Astrocyte (in vitro differentiated cells and primary cell): ENCODE measurements around the gene TSPAN19. TPM values are rescaled to one million over a fixed set of nuclear protein-coding genes. Genes with fewer than 3 reads are reported as not detected.

Source experiments
- DNase-seq: peaks from one replicate; pipeline ENCODE4 v3.0.0-alpha.2; 2010; ENCODE audit warnings: low read depth
- FAIRE-seq: peaks from 2 replicates; lab custom pipeline; 2011; peaks lifted over from hg19 to GRCh38; lab: Jason Lieb, UNC
- H2AFZ ChIP-seq: 2 replicates; pipeline ENCODE4 v1.6.0; 2012; ENCODE audit warnings: low read depth, low read length, inconsistent platforms
- H3K27ac ChIP-seq: 2 replicates; pipeline ENCODE4 v1.5.1; 2011; ENCODE audit warnings: low read depth, low read length, inconsistent platforms
- H3K27me3 ChIP-seq: 2 replicates; pipeline ENCODE4 v1.6.0; 2011; ENCODE audit warnings: low read length, inconsistent platforms; ENCODE audit not compliant: insufficient read depth
- H3K36me3 ChIP-seq: 2 replicates; pipeline ENCODE4 v1.5.1; 2011; ENCODE audit warnings: low read length, inconsistent platforms; ENCODE audit not compliant: insufficient read depth
- H3K4me1 ChIP-seq: 2 replicates; pipeline ENCODE4 v1.5.1; 2011; ENCODE audit warnings: low read length, inconsistent platforms; ENCODE audit not compliant: insufficient read depth
- H3K4me2 ChIP-seq: 2 replicates; pipeline ENCODE4 v1.6.0; 2012; ENCODE audit warnings: low read length, inconsistent platforms
- H3K4me3 ChIP-seq: 2 replicates; pipeline ENCODE4 v1.5.1; 2011; ENCODE audit warnings: low read depth, mild to moderate bottlenecking, low read length, inconsistent platforms; ENCODE audit not compliant: insufficient read depth
- H3K79me2 ChIP-seq: 2 replicates; pipeline ENCODE4 v1.6.0; 2012; ENCODE audit warnings: mild to moderate bottlenecking, low read length, inconsistent platforms; ENCODE audit not compliant: insufficient read depth
- H3K9ac ChIP-seq: 2 replicates; pipeline ENCODE4 v1.6.0; 2012; ENCODE audit warnings: mild to moderate bottlenecking, low read length, inconsistent platforms
- H3K9me3 ChIP-seq: 2 replicates; pipeline ENCODE4 v1.5.1; 2012; ENCODE audit warnings: low read depth, mild to moderate bottlenecking, low read length, inconsistent platforms; ENCODE audit not compliant: insufficient read depth
- H4K20me1 ChIP-seq: 2 replicates; pipeline ENCODE4 v1.6.0; 2012; ENCODE audit warnings: low read length, inconsistent platforms; ENCODE audit not compliant: insufficient read depth
- H3K27ac Mint-ChIP-seq: one replicate; pipeline ENCODE4 v1.8.0; 2021; ENCODE audit warnings: mild to moderate bottlenecking, mixed read lengths; ENCODE audit not compliant: unreplicated experiment
- H3K27me3 Mint-ChIP-seq: one replicate; pipeline ENCODE4 v1.8.0; 2021; ENCODE audit warnings: low read depth, mixed read lengths; ENCODE audit not compliant: unreplicated experiment
- H3K36me3 Mint-ChIP-seq: one replicate; pipeline ENCODE4 v1.8.0; 2021; ENCODE audit warnings: low read depth, mixed read lengths; ENCODE audit not compliant: unreplicated experiment
- H3K4me1 Mint-ChIP-seq: one replicate; pipeline ENCODE4 v1.8.0; 2021; ENCODE audit warnings: low read depth, mixed read lengths; ENCODE audit not compliant: unreplicated experiment
- H3K4me3 Mint-ChIP-seq: one replicate; pipeline ENCODE4 v1.8.0; 2021; ENCODE audit warnings: mild to moderate bottlenecking, moderate library complexity, mixed read lengths; ENCODE audit not compliant: unreplicated experiment
- H3K9me3 Mint-ChIP-seq: one replicate; pipeline ENCODE4 v1.8.0; 2021; ENCODE audit warnings: mild to moderate bottlenecking, mixed read lengths; ENCODE audit not compliant: unreplicated experiment
- EZH2 ChIP-seq: IDR thresholded peaks from 2 replicates; pipeline ENCODE4 v1.6.1; 2012; ENCODE audit warnings: mild to moderate bottlenecking, low read length, inconsistent platforms; ENCODE audit not compliant: insufficient read depth
- total RNA-seq: library from RNA; stranded (reverse); gene quantifications from 2 replicates; pipeline ENCODE4 v1.2.1, GENCODE V29; 2021
- TF ChIP-seq, protein P1 (sequence below): IDR thresholded peaks from 2 replicates; pipeline ENCODE4 v1.5.1; 2011; ENCODE audit warnings: low read depth, mild to moderate bottlenecking, inconsistent platforms, low read length, moderate library complexity; ENCODE audit not compliant: insufficient read depth

The TSPAN19 gene
- total RNA-seq, 1 donor from 2014 or later: not detected

DNA sequence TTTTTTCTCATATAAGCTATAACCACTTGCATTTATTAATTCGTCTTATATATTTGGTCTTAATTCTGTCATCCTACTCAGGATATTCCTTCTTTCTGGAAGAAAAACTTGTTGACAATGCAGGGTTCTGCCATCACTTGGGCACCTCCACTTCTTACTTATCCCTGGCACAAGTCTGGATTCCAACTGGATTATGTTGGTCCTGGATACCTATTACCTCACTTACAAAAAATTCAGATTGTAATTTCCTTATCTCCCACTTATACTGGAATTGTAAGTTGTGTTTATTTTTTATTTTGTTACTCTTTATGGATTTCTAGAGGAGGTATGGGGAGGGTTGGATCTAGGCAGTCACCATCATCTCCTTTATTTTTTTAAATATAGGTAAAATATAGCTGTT, 36.7 kb upstream of the TSPAN19 start:
- no peak overlapping the region for H3K9ac ChIP-seq
- peaks cover 1% of the 10 kb centered on the region for H3K27me3 Mint-ChIP-seq
- H3K27ac ChIP-seq: no peak overlapping the region
- no peaks in the 10 kb centered on the region for H3K27me3 ChIP-seq
- H2AFZ ChIP-seq: no peak overlapping the region
- H3K36me3 ChIP-seq: no peaks in the 10 kb centered on the region
- DNase-seq: peak; percentile 10
- FAIRE-seq: no peak
- no peak overlapping the region for H3K4me3 ChIP-seq
- H3K27ac Mint-ChIP-seq: no peak overlapping the region
- H3K36me3 Mint-ChIP-seq: no peaks in the 10 kb centered on the region
- H4K20me1 ChIP-seq: no peaks in the 10 kb centered on the region
- H3K79me2 ChIP-seq: no peaks in the 10 kb centered on the region
- no peak overlapping the region for H3K4me3 Mint-ChIP-seq
- no peaks in the 10 kb centered on the region for H3K9me3 Mint-ChIP-seq
- no peak overlapping the region for H3K4me2 ChIP-seq
- H3K4me1 ChIP-seq: no peaks in the 10 kb centered on the region
- H3K4me1 Mint-ChIP-seq: no peaks in the 10 kb centered on the region
- no peak for TF ChIP-seq EZH2
- TF ChIP-seq, protein P1, sequence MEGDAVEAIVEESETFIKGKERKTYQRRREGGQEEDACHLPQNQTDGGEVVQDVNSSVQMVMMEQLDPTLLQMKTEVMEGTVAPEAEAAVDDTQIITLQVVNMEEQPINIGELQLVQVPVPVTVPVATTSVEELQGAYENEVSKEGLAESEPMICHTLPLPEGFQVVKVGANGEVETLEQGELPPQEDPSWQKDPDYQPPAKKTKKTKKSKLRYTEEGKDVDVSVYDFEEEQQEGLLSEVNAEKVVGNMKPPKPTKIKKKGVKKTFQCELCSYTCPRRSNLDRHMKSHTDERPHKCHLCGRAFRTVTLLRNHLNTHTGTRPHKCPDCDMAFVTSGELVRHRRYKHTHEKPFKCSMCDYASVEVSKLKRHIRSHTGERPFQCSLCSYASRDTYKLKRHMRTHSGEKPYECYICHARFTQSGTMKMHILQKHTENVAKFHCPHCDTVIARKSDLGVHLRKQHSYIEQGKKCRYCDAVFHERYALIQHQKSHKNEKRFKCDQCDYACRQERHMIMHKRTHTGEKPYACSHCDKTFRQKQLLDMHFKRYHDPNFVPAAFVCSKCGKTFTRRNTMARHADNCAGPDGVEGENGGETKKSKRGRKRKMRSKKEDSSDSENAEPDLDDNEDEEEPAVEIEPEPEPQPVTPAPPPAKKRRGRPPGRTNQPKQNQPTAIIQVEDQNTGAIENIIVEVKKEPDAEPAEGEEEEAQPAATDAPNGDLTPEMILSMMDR: no peak
- no peaks in the 10 kb centered on the region for H3K9me3 ChIP-seq

DNA sequence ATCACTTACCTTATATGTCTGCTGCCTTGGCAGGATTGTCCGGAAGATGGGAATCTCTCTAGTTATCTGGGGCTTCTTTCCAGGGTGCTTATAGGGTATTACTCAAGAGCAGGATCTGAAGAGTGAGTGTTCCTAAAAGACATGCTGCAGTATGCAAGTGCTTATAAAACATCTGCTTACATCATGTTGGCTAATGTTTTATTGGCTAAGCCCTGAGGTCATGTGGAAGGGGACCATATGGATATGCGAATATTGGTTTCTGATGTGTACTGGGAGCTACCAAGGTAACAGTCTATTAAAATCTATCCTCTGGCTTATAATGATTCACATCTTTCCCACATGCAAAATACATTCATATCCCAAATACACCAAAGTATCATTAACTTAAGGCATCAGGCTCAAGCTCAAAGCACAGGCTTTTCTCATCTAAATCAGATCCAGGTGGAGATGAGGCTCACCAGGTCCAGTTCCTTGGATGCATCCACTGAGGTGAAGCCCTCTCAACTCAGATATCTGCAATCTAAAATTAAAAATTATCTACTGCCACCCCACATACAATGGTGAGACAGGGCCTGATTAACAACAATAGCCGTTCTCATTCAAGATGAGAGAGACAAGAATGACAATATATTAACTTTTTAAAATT, 29.9 kb upstream of the TSPAN19 start:
- H3K27me3 ChIP-seq: no peaks in the 10 kb centered on the region
- H3K27ac ChIP-seq: no peak overlapping the region
- Mint-ChIP-seq H3K4me1 (no peaks in the 10 kb centered on the region), H3K9me3 (no peaks in the 10 kb centered on the region), H3K4me3 (no peak overlapping the region), H3K27ac (no peak overlapping the region), H3K36me3 (no peaks in the 10 kb centered on the region), H3K27me3 (peaks cover 1% of the 10 kb centered on the region)
- FAIRE-seq (no peak), DNase-seq (no peak)
- H3K9me3 ChIP-seq: no peaks in the 10 kb centered on the region
- no peak overlapping the region for H3K9ac ChIP-seq
- H4K20me1 ChIP-seq: no peaks in the 10 kb centered on the region
- TF ChIP-seq, protein P1: no peak
- no peak overlapping the region for H3K4me2 ChIP-seq
- H3K4me3 ChIP-seq: no peak overlapping the region
- no peaks in the 10 kb centered on the region for H3K36me3 ChIP-seq
- H3K79me2 ChIP-seq: no peaks in the 10 kb centered on the region
- H3K4me1 ChIP-seq: no peaks in the 10 kb centered on the region
- H2AFZ ChIP-seq: no peak overlapping the region

DNA sequence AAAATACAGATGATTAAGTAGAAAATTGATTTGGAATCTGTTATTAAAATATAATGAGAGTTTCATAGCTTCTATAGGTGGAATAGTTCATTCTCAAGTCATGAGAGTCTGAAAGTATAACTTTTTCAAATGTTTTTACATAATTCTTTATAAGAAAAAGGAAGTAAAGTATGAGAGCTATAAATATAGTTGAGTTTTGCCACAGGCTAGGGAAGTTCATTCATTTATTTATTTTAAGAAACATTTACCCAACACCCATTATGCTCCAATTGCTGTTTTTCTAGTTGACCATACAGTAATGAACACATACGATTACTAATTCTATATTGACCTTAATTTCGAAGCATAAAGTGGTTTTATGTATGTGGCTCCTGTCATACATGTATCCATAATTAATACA, 24.8 kb upstream of the TSPAN19 start:
- Histone ChIP-seq H3K79me2 (no peaks in the 10 kb centered on the region), H3K4me1 (no peaks in the 10 kb centered on the region), H3K9ac (no peak overlapping the region), H3K27me3 (no peaks in the 10 kb centered on the region), H3K9me3 (no peaks in the 10 kb centered on the region), H3K36me3 (no peaks in the 10 kb centered on the region), H3K4me3 (no peak overlapping the region), H2AFZ (no peak overlapping the region), H3K27ac (no peak overlapping the region), H3K4me2 (no peak overlapping the region), H4K20me1 (no peaks in the 10 kb centered on the region)
- FAIRE-seq (no peak), DNase-seq (no peak)
- H3K9me3 Mint-ChIP-seq: no peaks in the 10 kb centered on the region
- no peak overlapping the region for H3K4me3 Mint-ChIP-seq
- H3K27me3 Mint-ChIP-seq: peaks cover 2% of the 10 kb centered on the region
- H3K4me1 Mint-ChIP-seq: no peaks in the 10 kb centered on the region
- no peaks in the 10 kb centered on the region for H3K36me3 Mint-ChIP-seq
- H3K27ac Mint-ChIP-seq: no peak overlapping the region
- TF ChIP-seq, protein P1: no peak
- TF ChIP-seq EZH2: no peak
